Fibroblast of villous mesenchyme (primary cell): ENCODE data around the gene GPC6. TPM values are rescaled to one million over a fixed set of nuclear protein-coding genes. Genes with fewer than 3 reads are reported as not detected.
A peak's percentile ranks its signal among the peaks of the same experiment; 100 is the strongest.

Experiments
- DNase-seq: peaks from one replicate; pipeline ENCODE4 v3.0.0-alpha.2; 2010; ENCODE audit warnings: low read depth
- H3K4me3 ChIP-seq: 2 replicates; pipeline ENCODE4 v1.5.1; 2011; ENCODE audit warnings: low read depth, mild to moderate bottlenecking, low read length
- total RNA-seq: library from RNA; depleted of rRNA; stranded (reverse); fragments of >200 nt; gene quantifications from 2 replicates; pipeline ENCODE4 v1.2.3, GENCODE V29; 2012
- TF ChIP-seq, protein P1 (sequence below): IDR thresholded peaks from 2 replicates; pipeline ENCODE4 v1.5.1; 2012; ENCODE audit warnings: low read depth, mild to moderate bottlenecking, low read length; ENCODE audit not compliant: insufficient read depth

The GPC6 gene
- total RNA-seq, 1 donor = 6.0 TPM

DNA sequence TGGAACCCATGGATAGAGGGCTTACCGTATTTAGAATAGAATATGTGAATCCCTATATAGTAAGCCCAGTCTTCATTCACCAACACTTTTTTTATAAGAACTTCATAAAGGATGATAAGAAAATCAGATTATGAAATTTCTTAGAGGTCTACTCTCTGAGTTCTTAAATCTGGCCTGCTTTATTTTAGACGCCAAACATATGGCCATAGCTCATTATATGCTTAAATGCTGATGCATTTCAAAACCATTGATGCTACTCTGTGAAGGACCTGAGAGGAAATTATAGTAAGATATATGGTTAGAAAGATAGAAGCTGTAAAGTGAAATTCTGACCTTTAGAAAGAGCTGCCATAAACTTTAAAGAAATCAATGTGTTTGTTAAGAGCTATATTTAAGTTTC is 38.3 kb downstream of the GPC6 start:
- no peak for DNase-seq
- TF ChIP-seq, protein P1, sequence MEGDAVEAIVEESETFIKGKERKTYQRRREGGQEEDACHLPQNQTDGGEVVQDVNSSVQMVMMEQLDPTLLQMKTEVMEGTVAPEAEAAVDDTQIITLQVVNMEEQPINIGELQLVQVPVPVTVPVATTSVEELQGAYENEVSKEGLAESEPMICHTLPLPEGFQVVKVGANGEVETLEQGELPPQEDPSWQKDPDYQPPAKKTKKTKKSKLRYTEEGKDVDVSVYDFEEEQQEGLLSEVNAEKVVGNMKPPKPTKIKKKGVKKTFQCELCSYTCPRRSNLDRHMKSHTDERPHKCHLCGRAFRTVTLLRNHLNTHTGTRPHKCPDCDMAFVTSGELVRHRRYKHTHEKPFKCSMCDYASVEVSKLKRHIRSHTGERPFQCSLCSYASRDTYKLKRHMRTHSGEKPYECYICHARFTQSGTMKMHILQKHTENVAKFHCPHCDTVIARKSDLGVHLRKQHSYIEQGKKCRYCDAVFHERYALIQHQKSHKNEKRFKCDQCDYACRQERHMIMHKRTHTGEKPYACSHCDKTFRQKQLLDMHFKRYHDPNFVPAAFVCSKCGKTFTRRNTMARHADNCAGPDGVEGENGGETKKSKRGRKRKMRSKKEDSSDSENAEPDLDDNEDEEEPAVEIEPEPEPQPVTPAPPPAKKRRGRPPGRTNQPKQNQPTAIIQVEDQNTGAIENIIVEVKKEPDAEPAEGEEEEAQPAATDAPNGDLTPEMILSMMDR = no peak
- no peak overlapping the region for H3K4me3 ChIP-seq

DNA sequence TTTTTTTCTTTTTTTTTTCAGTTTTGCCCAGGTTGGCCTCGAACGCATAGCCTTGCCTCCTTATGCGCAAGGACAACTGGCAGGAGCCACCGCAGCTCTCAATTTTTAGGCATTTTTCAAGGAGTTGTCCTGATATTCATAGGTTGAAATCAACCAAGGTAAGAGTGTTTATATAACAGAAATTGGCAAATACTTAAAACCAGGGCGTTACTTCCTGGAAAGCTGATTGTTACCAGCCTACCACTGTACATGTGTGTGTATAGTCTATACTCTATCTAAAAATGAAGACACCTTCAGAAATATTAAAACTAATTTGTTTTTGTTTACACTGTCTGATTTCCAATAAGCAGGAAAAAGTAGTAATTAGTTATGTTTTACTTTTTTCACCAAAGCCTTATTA is 39.2 kb downstream of the GPC6 start:
- TF ChIP-seq, protein P1 = no peak
- DNase-seq = no peak
- no peak overlapping the region for H3K4me3 ChIP-seq

DNA sequence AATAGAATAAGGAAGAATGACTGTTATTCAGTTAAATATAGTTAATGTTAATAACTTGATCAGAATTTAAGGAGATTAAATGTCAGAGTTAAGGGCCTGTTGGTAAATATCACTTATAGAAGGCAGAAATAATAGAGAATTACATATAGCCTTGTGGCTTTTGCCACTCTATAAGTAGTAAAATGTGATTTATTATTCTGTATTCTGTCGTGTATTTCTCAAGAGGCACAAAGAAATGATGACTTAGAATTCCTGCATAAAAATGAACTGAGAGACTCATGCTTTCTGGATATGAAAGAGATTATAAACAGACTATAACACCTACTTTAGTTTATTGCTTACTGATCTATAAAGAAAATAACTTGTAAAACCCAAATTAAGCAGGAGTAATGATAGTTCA is 40.1 kb downstream of the GPC6 start:
- TF ChIP-seq, protein P1 = no peak
- no peak overlapping the region for H3K4me3 ChIP-seq
- DNase-seq = no peak

DNA sequence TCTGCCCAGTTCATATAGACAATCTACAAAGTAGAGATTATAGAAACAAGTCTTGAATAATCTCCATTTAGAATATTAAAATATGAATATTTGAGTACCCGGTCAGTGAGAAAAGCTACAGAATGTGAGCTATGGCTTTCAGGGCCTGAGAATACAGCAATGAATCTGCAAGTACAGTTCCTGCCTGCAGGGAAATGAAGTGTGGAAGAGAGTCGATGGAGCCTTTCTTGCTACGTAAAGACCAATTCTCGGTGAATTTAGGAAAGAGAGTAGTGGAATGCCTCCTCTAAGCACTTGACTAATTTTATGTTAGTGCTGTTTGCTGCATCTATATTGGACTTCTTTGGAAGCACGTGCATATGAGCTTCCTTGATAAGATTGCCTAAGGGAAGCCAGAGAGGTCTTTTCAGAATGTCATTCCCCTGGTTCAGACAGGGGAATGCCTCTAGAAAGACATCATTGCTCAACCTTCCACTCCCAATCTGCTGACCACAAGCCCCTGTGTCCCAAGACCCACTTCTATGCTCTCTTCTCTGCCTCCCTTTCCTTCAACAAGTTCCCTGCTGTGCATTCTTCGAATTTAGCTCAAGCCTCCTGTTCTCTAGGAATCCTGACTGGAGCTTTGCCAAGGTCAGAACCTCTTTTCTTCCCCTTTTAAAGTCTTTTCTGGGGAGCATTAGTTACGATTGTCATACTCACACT is 41.9 kb downstream of the GPC6 start:
- TF ChIP-seq, protein P1 = no peak
- peak; percentile 16 for DNase-seq
- no peak overlapping the region for H3K4me3 ChIP-seq

DNA sequence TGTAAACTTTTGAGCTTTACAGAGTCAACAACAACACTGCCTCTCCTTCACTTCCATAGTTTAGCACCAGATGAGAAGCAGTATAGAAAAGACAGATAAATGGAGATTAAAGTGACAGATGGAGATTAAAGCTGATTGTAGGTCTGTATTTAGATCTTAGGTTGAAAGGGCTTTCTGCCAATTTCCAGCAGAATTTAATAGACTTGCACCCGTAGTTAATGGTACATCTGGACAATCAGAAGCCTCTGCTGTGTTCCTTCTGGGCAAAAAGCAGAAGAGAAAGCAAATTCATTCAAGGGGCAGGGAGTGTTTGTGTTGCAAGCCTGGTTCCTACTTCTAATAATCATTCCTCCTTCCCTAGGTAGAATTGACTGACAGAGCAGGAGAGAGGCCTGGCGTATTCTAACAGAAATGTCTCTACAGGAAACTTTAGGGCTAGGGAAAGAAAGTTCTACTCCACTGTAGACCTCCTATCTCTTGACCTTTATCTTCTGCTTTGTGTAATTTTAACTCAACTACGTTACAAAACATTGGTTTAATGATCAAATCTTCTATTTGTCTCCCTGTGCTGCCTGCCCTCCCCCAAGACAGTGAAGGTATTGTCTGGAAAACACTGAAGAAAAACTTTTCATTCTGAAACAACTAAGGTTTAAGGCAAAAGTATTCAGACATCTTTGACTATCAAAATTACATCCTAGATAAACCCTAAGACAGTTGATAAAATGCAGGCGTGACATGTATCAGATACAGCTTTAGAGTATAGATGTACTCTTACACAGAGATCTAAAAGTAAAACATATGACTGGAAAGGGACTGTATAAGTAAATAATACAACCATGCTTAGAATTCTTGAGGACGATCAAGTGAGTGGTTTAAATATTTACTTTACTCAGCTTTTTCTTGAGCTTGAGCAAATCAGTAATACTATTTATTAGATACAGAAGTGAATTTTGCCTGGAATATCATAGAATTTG is 44.4 kb downstream of the GPC6 start:
- H3K4me3 ChIP-seq = no peak overlapping the region
- peak; percentile 74 for DNase-seq
- TF ChIP-seq, protein P1 = no peak

DNA sequence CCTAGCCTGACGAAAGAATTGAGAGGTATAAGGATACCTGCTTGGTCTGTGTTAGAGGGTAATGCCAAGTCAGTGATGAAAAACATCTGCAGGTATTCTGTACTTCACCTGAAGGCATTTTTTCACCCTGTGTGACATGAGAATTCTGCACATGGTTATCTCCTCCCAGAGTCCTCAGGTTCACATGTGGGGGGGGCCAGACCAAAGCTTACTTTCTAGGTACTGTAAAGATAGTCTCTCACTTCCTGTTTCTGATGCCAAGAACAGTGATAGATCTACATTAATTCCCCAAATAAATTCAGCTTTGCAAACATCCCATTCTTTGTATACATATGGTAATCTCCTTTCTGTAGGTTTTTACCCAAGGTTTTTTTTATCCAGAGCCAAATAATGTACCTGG is 53.4 kb downstream of the GPC6 start:
- DNase-seq = no peak
- TF ChIP-seq, protein P1 = no peak
- H3K4me3 ChIP-seq = no peak overlapping the region
